IPS DF 4.7 (cell line): ENCODE data around the gene SYTL3.
"Not testable (repeated sequence)": the region's sequence is repeated elsewhere in the genome, so short reads cannot be mapped to it uniquely, and the experiment has no call there.

ENCODE experiments used
- DNase-seq: peaks from one replicate; pipeline ENCODE4 v3.0.0-alpha.2; 2013; ENCODE audit warnings: low spot score; ENCODE audit errors: extremely low read depth

SYTL3 gene

DNA sequence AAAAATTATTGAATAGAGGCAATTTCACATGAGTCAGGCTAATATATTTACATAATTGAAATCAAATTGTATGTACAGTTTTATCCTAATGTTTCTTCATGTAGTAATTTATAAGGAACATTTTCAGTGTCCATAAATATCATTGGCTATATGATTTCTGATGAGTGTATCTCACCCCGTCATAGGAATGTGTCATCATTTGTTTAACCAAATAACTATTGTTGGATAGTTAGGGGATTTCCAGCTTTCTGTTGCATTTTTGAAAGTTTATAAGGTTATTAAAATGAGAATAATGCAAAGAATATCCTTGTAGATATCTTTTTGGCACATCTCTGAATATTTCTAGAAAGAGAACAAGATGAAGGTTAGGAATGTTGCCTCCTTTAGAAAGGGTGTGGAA, 39.0 kb downstream of the SYTL3 start:
- no peak for DNase-seq

DNA sequence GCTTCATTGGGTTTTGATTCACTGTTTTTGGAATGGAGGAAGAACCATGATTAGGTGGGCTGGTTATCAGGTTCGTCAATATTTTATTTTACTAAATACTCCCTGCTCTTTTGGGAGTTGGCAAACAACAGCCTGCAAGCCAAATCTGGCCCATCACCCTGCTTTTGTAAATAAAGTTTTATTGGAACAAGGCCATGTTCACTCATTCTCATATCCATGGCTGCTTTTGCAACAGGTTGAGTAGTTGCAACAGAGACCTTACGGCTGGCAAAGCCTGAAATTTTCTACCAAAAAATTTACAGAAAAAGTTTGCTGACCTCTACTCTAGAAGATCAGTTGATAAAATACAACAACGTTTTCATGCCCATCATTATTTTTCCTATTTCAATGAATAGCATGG, 45.1 kb downstream of the SYTL3 start:
- DNase-seq = no peak

DNA sequence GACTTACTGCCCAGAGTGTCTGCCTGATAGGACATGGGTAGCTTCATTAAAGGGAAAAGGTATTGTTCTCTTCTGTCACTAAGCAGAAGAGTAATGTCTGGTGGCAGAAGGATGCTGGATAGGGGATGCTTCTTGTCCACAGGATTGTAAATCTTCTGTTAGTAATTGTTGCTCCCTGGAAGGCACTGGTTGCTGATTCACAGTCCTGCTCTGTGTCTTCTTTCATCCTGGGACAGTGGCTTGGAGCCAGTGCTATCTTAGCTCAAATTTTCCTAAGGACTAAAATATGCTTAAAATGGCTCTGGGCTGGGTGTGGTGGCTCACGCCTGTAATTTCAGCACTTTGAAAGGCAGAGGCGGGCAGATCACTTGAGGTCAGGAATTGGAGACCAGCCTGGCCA, 48.0 kb downstream of the SYTL3 start:
- DNase-seq = no peak

DNA sequence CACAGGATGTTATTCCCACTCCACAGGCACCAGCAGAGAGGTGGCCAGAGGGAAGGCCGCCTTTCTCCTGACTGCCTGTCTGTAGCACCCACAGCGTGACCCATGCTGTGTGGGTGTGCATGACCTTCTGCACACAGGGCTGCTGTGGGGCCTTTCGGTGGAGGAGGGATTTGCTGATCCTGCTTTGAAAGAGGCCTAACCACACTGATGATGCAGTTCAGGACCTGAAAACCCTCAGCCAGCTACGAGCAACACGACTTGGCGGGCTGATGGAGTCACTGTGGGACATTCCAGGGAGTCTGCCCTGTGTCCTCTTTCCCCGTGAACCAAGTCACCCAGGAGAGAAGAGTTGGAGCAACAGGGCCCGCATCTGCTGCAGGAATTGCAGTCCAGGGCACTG, 49.1 kb downstream of the SYTL3 start:
- DNase-seq = no peak

DNA sequence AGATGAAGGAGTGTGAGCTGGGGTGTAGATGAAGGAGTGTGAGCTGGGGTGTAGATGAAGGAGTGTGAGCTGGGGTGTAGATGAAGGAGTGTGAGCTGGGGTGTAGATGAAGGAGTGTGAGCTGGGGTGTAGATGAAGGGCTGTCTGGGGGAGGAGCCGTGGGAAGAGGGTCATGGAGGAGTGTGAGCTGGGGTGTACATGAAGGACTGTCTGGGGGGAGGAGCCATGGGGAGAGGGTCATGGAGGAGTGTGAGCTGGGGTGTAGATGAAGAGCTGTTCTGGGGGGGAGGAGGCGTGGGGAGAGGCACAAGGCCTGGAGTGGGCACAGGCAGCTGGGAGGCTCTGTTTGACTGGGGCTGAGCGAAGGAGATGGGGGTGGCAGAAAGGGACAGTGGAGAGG, 51.4 kb downstream of the SYTL3 start:
- not testable (repeated sequence) for DNase-seq

DNA sequence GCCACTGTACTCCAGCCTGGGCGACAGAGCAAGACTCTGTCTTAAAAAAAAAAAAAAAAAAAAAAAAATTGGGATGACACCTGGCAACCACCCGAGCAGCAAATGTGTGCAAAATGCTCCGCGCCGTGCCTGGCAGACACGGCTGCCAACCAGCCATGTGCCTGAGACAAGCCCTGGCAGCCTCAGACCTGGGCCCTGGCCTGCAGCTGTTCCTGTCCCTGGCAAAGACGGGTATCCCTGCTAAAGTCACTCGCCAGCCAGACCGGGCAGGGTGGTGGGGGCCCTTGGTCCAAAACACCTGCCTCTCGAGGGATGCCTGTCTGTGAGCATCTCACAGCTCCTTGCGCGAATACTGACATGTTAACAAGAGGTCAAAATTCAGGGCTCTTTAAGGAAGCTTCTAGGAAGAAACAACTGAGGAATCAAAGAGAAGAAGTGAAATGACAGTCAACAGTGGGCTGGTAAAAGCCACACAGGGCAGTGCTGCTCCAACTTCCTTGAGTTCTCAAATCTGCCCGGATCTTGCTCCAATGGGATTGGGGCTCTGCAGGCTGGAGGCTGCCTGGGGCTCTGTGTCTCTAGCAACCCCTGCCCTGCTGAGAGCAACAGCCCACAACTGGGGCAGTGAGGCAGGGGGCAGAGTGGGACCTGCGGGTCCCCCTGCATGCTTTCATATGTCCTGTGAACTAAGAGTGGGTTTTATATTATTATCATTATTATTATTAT, 53.4 kb downstream of the SYTL3 start:
- no peak for DNase-seq

DNA sequence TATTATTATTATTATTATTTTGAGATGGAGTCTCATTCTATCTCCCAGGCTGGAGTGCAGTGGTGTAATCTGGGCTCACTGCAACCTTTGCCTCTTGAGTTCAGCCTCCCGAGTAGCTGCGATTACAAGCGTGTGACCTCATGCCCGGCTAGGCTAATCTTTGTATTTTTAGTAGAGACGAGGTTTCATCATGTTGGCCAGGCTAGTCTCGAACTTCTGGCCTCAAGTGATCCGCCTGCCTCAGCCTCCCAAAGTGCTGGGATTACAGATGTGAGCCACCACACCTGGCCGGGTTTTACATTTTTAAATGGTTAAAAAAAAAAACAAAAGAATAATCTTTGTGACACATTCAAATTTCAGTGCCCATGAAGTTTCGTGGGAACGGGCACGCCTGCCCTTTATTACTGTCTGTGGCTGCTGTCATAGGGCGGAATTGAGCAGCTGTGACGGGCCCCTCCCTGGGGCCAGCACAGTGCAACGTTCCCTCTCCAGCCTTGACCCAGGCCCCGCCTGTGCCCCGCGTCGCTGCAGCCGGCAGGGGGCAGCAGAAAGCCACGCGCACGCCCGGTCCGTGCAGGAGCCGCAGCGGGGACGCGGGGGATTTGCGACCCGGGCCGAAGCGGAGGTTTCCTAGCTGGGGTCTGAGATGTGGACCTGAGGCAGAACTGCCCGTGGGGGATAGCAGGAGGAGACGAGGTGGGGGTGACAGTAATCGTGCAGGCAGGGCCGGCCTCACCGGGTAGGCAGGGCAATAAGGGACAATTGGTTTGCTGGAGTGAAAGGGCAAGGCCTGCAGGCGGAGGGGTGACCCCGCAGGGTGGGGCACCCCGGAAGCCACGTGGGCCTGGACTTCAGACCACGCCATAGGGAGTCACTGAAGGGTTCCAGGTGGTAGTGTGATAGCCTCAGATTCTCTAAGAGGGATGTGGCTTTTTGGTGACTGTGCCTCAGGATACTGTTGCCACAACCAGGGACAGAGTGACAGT, 54.3 kb downstream of the SYTL3 start:
- DNase-seq = no peak

DNA sequence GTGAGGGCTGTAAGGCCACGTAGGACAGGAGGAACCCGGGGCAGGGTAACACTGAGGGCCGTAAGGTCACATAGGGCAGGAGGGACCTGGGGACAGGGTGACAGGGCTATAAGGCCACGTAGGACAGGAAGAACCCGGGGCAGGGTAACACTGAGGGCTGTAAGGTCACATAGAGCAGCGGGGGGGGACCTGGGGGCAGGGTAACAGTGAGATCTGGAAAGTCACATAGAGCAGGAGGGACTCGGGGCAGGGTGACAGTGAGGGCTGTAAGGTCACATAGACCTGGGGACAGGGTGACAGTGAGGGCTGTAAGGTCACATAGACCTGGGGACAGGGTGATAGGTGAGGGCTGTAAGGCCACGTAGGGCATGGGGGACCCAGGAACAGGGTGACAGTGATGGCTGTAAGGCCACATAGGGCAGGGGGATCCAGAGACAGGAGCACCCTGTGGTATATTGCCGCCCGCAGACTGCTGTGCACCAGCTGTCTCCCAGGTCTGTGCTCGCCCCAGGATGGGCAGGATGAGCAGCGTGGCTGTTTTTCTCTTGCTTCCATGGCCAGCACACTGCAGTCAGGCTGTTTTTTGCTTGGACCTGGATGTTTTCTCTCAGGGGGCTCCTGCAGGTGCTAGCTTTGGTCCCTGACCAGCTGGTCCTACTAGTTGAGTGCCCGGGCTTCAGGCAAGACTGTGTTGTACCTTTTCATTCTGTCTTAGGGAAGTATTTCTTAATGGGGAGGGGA, 55.7 kb downstream of the SYTL3 start:
- no peak for DNase-seq

DNA sequence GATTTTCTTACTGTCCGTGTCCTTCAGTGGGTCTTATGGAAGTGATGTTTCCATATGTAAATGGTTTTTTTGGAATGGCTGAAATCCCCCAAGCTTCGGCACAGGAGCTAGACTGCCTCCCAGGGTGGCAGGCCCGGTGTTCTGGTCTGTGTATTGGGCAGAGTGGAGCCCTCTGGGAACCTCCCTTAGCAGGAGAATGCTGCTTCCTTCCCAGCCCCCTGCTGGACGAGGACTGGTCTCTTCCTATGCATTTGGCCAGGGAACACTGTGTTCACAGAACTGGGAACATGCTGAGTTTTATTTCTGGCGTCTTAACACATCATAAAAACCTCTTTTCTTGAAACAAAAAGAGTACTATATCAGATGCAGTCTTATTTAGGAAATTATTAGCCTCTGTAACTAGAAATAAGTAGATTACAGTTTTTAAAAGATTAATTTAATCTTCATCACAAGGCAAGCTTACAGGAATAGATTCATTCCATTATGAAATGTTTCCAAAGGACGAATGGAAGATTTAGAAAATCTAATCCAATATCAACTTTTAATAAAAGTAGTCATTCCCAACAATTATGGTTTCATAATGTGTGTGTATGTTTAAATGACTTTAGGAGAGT, 56.6 kb downstream of the SYTL3 start:
- no peak for DNase-seq

DNA sequence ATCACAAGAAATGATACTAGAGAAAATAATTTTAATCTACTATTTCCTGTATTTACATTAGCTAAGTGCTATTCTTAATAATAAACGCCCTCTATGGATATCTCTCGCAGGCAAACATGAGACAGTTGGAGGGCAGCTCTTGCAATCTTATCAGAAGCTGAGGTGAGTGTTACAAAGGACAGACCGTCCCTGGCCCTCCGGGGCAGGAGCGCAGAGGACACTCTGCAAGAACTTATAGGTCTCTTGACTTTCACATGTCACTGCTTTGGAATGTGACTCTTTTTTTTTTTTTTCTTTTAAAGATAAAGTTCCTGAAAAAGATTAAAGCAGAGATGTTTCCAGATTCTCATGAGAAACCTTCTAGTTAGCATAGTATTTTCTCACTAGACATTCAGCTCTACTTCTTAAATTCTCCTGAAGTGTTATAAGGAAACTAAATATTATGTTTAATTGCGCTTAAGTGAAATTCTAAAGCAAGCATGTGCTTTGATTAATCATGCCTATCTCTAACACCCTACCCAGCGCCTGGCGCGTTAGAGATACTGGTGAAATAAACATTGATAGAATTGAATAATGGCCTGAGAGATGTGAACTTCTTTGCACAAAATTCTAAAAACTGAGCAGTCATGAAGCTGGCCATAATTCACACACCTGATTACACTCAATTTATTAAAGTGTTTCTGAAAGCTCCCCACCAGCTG, 57.4 kb downstream of the SYTL3 start:
- no peak for DNase-seq

DNA sequence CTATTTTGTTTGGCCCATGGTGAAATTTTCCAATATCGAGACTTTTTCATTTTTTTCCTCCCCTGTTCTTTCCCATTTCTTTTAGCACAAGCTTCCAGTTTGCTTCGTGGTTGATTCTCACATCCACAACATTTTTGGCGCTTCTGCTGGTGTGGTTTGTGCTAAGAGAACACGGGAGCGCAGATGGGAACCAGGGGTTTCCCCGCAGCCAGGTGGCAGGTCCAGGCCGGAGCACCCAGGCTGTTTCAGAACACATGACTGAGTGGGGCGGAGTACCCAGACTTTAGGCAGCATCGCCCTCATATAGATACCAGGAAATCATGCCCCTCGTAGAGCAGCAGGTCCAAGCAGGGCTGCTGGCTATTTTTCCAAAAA, 58.0 kb downstream of the SYTL3 start:
- no peak for DNase-seq

DNA sequence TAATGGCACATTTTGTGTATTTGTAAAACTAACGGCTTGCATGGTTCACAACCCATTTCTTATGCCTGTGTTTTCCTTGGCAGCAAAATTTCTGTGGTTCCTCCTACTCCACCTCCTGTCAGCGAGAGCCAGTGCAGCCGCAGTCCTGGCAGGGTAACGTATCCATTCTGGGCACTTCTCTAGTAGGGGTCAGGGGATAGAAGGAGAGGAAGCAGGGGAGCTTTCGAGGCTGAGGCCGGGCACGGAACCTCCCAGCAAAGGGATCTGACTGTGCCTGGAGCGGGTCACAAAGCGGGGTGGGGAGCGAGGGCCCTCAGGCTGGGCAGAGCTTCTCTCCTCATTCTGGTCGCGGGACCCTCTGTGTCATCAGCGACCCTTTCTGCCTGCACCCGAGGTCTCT, 58.4 kb downstream of the SYTL3 start:
- DNase-seq = no peak

DNA sequence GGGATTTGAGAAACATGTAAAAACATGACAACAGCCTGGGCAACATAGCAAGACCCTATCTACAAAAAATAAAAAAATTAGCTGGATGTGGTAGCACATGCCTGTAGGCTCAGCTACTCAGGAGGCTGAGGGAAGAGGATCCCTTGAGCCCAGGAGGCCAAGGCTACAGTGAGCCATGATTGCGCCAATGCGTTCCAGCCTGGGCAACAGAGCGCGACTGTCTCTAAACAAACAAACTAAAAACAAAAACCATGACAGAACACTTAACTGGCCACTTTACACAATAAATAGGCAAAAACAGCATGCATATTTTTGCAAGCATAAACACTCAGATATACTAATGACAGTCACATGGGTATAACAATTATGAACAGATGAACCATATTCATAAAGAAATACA, 60.0 kb downstream of the SYTL3 start:
- DNase-seq = no peak

DNA sequence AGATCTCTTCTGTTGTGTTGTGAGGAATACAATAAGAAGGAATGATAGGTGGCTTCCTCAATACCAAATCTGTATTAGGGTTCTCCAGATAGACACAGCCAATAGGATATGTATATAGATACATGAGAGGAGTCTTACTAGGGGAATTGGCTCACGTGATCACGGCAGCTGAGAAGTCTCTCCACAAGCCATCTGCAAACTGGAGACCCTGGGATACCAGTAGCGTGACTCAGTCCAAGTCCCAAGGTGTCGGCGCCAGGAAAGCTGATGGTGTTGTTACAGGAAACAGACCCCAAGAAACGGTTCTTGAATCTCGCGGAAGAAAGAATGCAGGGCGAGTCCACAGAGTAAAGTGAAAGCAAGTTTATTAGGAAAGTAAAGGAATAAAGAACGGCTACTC, 61.4 kb downstream of the SYTL3 start:
- no peak for DNase-seq

DNA sequence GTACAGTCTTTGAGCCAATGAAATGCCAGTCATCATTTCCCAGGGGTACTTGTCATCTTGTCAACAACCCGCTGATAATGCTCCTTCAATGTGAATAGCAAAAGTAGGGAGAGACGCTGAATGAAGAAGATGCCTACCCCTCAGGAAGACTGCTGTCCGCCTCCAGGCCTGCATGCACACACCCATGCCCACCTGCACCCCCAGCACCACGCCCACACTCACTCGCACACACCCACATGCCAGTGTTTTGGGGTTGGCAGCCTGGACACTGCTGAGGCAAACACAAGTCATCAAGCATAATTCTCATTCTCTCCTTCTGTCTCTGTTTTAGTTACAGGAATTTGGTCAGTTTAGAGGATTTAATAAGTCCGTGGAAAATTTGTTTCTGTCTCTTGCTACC, 63.6 kb downstream of the SYTL3 start:
- DNase-seq = no peak

DNA sequence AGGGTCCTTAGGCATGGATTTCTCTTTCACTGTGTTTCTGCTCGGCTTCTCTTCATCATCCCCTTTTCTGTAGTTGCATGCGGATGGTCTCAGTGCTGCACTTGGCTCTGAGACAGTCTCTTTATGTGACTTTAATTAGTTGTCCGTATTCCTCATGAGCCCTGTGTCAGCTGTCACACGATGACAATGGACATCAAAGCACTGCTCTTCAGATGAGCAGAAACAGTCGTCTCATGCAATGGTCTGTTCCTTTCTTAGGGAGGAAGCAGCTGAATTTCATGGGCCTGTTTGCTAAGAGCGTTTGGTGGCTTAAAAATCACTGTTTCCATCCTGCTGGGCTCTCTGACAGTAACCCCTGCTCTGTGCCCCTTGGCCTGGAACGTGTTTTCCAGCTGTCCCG, 64.9 kb downstream of the SYTL3 start:
- no peak for DNase-seq

DNA sequence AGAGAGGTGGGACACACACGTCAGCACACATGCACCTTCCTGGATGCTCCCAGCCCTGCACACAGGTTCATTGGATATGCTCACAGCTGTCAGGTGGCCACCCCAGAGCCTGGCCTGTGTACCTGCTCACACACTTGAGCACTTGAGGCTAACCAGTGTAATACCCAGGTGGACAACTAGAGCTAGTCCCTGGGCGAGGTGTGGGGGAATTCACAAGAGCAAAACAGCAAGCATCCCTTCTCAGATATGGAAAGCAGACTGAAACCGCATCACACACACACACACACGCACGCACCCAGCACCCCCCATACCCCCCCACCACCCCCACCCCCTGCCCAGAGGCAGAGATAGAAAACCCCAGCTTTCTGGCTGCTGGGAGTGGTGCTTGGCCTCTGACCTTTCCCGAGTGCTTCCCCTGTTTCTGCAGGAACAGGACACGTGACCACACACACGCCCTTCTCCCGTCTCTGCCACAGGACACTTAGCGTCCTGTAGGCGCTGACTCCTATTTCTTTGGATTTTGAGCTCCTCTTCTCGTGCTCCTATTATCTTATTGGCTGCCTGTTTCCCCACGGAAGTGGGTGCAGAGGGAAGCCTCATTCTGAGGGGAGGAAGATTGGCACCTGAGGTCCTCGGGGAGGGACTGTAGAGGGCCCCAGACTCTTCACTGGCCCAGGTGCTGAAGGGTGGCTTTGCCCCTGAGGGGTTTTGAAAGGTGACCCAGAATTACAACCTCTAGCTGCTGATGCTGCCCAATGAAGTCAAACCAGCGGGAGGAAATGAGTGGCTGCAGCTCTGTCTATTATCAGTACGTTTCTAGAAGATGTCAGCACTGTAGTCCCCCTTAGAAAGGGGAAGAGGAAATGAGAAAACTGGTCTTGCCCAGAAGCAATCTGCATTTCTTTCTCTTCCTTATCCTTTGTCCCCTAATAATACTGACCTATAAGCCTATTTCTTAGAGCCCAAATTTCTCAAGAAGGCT, 65.8 kb downstream of the SYTL3 start:
- no peak for DNase-seq

DNA sequence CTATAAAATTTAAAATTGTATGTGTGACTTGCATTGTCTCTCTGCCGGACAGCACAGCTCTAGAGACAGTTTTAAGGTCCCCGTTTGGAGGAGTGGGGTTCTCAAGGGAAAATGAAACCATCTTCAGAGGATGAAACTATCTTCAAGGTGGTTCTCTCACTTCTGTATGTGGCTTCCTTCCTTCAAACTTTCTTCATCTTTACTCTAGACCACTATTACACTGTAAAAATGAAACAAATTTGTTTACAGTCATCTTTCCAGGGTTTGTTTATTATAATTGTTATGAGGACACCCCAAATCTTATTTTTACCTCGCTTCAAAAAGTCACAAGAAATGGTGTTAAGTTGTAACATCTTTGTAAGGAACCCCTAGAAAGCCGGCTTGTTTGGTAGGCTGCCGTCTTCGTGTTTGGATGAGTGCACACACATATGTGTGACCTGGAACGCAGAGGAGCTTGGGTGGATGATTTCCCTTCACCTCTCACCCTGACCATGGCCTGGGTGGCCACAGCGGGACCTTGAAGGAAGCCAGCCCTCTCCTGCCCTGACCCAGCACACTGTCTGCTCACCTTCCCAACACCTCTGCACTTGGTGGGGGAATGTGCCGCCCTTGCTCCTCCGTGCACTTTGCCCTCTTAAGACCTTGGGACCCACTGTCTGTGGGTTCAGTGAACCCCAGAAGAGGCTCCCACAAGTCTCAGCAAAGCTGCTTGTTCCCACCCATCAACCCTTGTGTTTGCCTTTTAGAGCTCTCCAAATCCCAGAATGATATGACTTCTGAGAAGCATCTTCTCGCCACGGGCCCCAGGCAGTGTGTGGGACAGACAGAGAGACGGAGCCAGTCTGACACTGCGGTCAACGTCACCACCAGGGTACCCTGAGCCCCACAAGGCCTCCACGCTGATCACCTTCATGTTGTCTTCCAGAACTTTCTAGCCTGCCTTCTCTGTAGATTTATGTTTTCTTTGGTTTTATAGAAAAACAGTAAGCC, 67.8 kb downstream of the SYTL3 start:
- DNase-seq = no peak
